ENCODE results near the gene FAXDC2. TPM values are rescaled to one million over a fixed set of nuclear protein-coding genes. Genes with fewer than 3 reads are reported as not detected.

Gene FAXDC2
- total and polyA plus RNA-seq, 2 of the 13 experiments (the other 11 are each of a cell fraction or from before 2014, with no cell fraction given), result 4.7 to 58.8 TPM

- TF ChIP-seq, protein P1, sequence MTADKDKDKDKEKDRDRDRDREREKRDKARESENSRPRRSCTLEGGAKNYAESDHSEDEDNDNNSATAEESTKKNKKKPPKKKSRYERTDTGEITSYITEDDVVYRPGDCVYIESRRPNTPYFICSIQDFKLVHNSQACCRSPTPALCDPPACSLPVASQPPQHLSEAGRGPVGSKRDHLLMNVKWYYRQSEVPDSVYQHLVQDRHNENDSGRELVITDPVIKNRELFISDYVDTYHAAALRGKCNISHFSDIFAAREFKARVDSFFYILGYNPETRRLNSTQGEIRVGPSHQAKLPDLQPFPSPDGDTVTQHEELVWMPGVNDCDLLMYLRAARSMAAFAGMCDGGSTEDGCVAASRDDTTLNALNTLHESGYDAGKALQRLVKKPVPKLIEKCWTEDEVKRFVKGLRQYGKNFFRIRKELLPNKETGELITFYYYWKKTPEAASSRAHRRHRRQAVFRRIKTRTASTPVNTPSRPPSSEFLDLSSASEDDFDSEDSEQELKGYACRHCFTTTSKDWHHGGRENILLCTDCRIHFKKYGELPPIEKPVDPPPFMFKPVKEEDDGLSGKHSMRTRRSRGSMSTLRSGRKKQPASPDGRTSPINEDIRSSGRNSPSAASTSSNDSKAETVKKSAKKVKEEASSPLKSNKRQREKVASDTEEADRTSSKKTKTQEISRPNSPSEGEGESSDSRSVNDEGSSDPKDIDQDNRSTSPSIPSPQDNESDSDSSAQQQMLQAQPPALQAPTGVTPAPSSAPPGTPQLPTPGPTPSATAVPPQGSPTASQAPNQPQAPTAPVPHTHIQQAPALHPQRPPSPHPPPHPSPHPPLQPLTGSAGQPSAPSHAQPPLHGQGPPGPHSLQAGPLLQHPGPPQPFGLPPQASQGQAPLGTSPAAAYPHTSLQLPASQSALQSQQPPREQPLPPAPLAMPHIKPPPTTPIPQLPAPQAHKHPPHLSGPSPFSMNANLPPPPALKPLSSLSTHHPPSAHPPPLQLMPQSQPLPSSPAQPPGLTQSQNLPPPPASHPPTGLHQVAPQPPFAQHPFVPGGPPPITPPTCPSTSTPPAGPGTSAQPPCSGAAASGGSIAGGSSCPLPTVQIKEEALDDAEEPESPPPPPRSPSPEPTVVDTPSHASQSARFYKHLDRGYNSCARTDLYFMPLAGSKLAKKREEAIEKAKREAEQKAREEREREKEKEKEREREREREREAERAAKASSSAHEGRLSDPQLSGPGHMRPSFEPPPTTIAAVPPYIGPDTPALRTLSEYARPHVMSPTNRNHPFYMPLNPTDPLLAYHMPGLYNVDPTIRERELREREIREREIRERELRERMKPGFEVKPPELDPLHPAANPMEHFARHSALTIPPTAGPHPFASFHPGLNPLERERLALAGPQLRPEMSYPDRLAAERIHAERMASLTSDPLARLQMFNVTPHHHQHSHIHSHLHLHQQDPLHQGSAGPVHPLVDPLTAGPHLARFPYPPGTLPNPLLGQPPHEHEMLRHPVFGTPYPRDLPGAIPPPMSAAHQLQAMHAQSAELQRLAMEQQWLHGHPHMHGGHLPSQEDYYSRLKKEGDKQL (CRISPR knock-in tag; IDR thresholded peaks at IDR 0.05; ENCODE audit: low read depth), result no peak
- TF ChIP-seq PBX2 (CRISPR knock-in tag; IDR thresholded peaks at IDR 0.05), result no peak
- TF ChIP-seq ZNF672 (CRISPR knock-in tag; IDR thresholded peaks at IDR 0.05), result no peak
- TF ChIP-seq TRAFD1 (CRISPR knock-in tag; IDR thresholded peaks at IDR 0.05; ENCODE audit: borderline replicate concordance), result 0 out of 2 replicates have a peak, but pooled peaks have one; percentile 56
- TF ChIP-seq, protein P2, sequence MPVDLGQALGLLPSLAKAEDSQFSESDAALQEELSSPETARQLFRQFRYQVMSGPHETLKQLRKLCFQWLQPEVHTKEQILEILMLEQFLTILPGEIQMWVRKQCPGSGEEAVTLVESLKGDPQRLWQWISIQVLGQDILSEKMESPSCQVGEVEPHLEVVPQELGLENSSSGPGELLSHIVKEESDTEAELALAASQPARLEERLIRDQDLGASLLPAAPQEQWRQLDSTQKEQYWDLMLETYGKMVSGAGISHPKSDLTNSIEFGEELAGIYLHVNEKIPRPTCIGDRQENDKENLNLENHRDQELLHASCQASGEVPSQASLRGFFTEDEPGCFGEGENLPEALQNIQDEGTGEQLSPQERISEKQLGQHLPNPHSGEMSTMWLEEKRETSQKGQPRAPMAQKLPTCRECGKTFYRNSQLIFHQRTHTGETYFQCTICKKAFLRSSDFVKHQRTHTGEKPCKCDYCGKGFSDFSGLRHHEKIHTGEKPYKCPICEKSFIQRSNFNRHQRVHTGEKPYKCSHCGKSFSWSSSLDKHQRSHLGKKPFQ (CRISPR knock-in tag; IDR thresholded peaks at IDR 0.05; ENCODE audit: insufficient replicate concordance), result peak; percentile 52
- TF ChIP-seq SRY (CRISPR knock-in tag; IDR thresholded peaks at IDR 0.05), result no peak
- TF ChIP-seq FLYWCH1 (CRISPR knock-in tag; IDR thresholded peaks at IDR 0.05), result no peak
- TF ChIP-seq ZNF451 (CRISPR knock-in tag; IDR thresholded peaks at IDR 0.05), result no peak
- TF ChIP-seq ZNF143 (CRISPR knock-in tag; IDR thresholded peaks at IDR 0.05), result no peak
- no peak for TF ChIP-seq ZNF713 (CRISPR knock-in tag; IDR thresholded peaks at IDR 0.05)
- TF ChIP-seq, protein P3, sequence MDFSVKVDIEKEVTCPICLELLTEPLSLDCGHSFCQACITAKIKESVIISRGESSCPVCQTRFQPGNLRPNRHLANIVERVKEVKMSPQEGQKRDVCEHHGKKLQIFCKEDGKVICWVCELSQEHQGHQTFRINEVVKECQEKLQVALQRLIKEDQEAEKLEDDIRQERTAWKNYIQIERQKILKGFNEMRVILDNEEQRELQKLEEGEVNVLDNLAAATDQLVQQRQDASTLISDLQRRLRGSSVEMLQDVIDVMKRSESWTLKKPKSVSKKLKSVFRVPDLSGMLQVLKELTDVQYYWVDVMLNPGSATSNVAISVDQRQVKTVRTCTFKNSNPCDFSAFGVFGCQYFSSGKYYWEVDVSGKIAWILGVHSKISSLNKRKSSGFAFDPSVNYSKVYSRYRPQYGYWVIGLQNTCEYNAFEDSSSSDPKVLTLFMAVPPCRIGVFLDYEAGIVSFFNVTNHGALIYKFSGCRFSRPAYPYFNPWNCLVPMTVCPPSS (IDR thresholded peaks at IDR 0.05), result no peak
- no peak for TF ChIP-seq MED13 (CRISPR knock-in tag; IDR thresholded peaks at IDR 0.05)
- TF ChIP-seq ZNF124 (CRISPR knock-in tag; IDR thresholded peaks at IDR 0.05), result 0 out of 2 replicates have a peak, but pooled peaks have one; percentile 24
- TF ChIP-seq NPAS2 (CRISPR knock-in tag; IDR thresholded peaks at IDR 0.05; ENCODE audit: borderline replicate concordance), result no peak
- no peak for TF ChIP-seq POLR2AphosphoS2 (IDR thresholded peaks at IDR 0.05; ENCODE audit: low read depth, low read length)
- no peak for TF ChIP-seq GABPA (IDR thresholded peaks at IDR 0.05; ENCODE audit: low read depth, low read length)
- no peak for TF ChIP-seq GABPA (CRISPR knock-in tag; IDR thresholded peaks at IDR 0.05; ENCODE audit: low read depth)
- TF ChIP-seq ZSCAN29 (CRISPR knock-in tag; conservative IDR thresholded peaks at IDR 0.05), result no peak
- TF ChIP-seq ATF2 (CRISPR knock-in tag; IDR thresholded peaks at IDR 0.05), result peak; percentile 63; the same call in 1 of the 2 replicates
These were observed 9.7 kb upstream of the FAXDC2 start (continued) for GRCh38 chr5:154860123-154860522.

Data from HepG2 (cell line).